HG02870 (cell line): ENCODE measurements around the gene LNX2.

Experiments
- ATAC-seq: cut with Tn5 transposase; IDR thresholded peaks from one replicate; pipeline ENCODE4 v1.9.1; 2021; ENCODE audit warnings: mild to moderate bottlenecking, moderate library complexity; ENCODE audit not compliant: unreplicated experiment

Gene LNX2

DNA sequence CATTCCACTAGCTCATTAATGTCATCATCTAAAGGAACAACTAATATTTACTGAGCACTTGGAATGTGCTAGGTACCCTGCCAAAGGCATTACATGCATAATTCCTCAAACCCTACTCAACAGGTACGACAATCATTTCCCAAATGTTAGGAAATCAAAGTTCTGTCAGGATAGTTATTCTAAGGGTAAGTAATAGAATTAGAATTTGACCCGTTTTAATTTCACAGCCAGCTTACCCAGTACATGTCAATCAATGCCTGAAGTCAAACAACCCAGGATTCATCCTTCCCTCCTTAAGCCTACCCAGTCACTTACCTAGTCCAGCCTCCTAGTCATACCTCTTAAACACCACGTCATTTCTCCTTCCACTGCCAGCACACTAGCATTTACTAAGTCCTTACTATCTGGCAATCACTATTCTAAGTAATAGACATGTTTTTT, 2.4 kb downstream of the LNX2 start:
- ATAC-seq = no peak

DNA sequence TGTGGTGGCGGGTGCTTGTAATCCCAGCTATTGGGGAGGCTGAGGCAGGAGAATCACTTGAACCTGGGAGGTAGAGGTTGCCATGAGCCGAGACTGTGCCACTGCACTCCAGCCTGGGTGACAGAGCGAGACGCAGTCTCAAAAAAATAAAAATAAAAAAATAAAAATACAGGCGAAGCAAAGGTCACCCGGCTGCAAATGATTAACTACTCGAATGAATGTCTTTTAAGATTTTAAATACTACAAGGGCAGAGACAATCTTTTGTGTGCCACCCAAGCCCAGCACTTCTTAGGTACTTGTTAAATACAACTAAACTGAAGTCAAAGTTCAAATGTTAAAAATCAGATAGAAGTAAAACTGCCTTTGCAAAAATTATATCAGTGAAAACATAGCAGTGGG, 6.7 kb downstream of the LNX2 start:
- ATAC-seq = no peak

DNA sequence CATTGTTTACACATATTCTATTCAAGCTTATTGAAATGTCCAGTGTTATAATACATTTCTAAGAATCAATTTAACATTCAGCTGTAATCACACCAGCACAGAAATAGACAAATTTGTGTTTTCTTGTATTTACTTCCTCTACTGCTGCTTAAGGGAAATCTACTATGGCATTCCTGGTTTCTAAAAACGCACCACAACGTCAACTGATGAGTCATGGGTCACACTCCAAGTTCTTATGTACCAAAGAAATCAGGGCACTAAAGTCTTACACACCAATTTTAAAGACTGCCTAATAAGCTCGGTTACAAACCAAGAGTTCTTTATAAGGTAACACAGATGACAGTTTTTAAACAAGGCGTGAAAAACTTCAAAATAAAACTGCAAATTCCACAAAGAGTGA, 13.2 kb downstream of the LNX2 start:
- no peak for ATAC-seq

DNA sequence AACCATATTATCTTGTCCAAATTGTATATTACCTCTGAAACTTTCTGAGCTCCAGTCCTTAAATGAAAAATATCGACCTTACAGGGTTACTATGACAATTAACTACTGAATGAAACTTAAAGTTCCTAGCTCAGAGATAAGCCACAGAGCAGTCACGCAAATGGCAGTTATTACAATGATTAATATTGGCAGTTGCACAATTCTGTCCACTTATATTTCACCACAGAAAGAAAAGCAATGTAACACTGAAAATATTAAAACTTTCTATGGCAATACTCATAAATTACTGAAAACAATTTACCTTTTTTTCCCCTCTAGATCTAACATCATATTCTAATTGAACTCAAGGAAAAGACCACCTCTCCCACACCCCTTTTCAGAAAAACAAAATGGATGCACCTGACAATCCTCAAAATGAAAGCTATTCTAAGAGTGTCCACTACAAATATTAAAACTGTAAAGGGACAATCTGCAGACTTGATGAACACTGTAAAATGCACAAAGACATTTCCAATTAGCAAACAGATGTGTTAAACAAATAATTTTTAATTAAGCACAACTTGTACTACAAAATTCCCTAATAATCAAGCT, 14.6 kb downstream of the LNX2 start:
- no peak for ATAC-seq

- no peak for ATAC-seq
These were observed 15.2 kb downstream of the LNX2 start for GRCh38 chr13:27605099-27605498.

- ATAC-seq = no peak
These were observed 18.5 kb downstream of the LNX2 start for GRCh38 chr13:27601803-27602202.

GRCh38 chr13:27601208-27601607, 19.1 kb downstream of the LNX2 start:
- ATAC-seq = no peak

- no peak for ATAC-seq
These were observed 19.6 kb downstream of the LNX2 start for GRCh38 chr13:27600711-27601110.

GRCh38 chr13:27599845-27600553, 20.3 kb downstream of the LNX2 start:
- no peak for ATAC-seq

DNA sequence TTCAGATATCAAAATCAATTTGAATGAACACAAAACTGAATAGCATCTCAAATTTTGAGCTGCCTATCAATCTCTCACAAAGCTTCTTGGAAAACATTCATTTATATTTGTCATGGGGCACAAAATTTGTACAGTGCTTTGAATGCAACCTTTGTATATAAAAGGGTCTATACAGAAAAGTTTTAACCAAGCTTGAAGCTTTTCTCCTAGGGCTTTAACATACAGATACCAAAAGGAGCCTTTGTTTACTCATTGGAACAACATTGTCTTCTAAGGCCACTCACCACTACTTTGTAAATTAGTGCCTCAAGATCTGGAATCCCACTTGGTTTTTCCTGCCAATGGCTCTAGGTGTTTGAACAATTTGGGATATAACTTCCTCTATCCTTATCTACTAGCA, 21.2 kb downstream of the LNX2 start:
- ATAC-seq = no peak

- ATAC-seq = no peak
These were observed 25.1 kb downstream of the LNX2 start for GRCh38 chr13:27595055-27595811.

- no peak for ATAC-seq
These were observed 27.1 kb downstream of the LNX2 start for GRCh38 chr13:27593267-27593666.

- ATAC-seq = no peak
These were observed 27.5 kb downstream of the LNX2 start for GRCh38 chr13:27592865-27593264.

- no peak for ATAC-seq
These were observed 31.9 kb downstream of the LNX2 start for GRCh38 chr13:27588405-27588804.

GRCh38 chr13:27587095-27587746, 33.1 kb downstream of the LNX2 start:
- no peak for ATAC-seq

- no peak for ATAC-seq
These were observed 36.7 kb downstream of the LNX2 start for GRCh38 chr13:27583645-27584044.

DNA sequence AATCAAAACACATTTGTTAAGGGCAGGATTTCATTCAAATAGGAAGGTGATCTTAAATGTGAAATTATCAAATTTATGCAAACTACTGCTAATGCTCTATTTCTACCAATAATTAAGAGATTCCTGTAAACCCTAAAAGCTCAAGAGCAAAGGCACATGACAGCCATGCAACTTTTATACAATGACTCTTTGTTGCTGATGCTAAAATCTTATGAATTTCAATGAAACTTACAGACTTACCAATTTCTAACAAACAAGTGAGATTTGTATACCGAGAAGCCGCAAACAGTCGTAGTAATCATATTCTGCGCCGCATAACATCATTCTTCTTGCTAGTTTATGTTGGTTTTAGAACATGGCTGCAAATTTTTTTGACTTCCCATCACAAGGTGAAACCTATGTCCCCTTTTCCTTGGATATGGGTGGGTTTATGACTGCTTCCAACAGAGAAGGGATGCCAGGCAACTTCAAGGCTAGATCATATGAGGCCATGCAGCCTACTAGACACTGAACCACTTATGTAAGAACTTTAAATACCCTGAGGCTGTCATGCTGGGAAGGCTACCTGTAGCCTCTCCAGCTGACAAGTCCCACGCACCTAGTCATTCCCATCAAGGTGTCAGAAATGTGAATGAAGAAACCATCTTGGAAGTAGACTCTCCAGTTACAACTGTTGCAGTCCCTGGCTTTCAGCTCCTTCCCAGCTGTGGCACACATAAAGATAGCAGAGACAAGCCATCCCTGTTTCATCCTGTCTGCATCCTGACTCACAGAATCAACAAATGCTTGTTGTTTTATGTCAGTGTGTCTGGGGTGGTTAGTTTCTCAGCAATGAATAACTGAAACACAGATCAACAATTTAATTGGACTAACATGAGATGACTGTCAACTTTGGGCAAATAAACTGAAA, 42.0 kb downstream of the LNX2 start:
- no peak for ATAC-seq

DNA sequence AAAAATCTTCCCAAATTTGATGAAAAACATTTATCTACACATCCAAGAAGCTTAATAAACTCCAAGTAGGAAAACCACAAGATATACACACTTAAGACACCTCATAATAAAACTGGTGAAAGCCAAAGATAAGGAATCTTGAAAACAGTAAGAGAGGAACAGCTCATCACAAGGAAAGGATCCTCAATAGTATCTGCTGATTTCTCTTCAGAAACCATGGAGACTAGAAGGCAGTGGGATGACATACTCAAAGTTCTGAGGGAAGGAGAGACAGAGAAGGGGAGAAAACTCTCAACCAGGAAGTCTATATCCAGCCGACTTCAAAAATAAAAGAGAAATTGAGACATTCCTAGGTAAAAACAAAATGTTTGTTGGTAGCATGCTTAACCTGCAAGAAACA, 45.7 kb downstream of the LNX2 start:
- ATAC-seq = no peak

GRCh38 chr13:27573265-27573664, 47.1 kb downstream of the LNX2 start:
- ATAC-seq = no peak

- no peak for ATAC-seq
These were observed 48.0 kb downstream of the LNX2 start for GRCh38 chr13:27572234-27572901.
